ENCODE data around the gene NUAK1. TPM values are rescaled to one million over a fixed set of nuclear protein-coding genes. Genes with fewer than 3 reads are reported as not detected.

NUAK1 gene
- total RNA-seq, 1 experiment from 2014 or later: 10.1 TPM

- no peak overlapping the region for H2AFZ ChIP-seq (ENCODE audit: low read length)
- Mint-ChIP-seq H3K27me3 (ENCODE audit: low read depth) (no peaks in the 10 kb centered on the region), H3K36me3 (ENCODE audit: insufficient read depth in 1 of 3, low read depth in 3 of 3) (peaks cover 3 to 5% (median 4%) of the 10 kb centered on the region in 3 experiments), H3K4me3 (no peak overlapping the region), H3K9me3 (no peaks in the 10 kb centered on the region), H3K4me1 (peaks cover 38 to 44% of the 10 kb centered on the region in 2 experiments), H3K27ac (no peak overlapping the region; a peak in 2 of 7 replicates)
- H4K8ac ChIP-seq (replicated peaks; ENCODE audit: insufficient read length, low read depth, low read length): no peak overlapping the region
- H3K4me1 ChIP-seq (ENCODE audit: insufficient read depth, low read length): peaks cover 13% of the 10 kb centered on the region
- no peak overlapping the region for H2BK5ac ChIP-seq (ENCODE audit: insufficient read length, low read length)
- no peaks in the 10 kb centered on the region for H3K23me2 ChIP-seq (ENCODE audit: insufficient read length, low read depth, low read length, poor library complexity, severe bottlenecking)
- H4K20me1 ChIP-seq (ENCODE audit: control insufficient read depth, insufficient read depth, insufficient read length): no peaks in the 10 kb centered on the region
- no peak overlapping the region for H2AK5ac ChIP-seq (ENCODE audit: insufficient read length, low read length)
- H3K79me2 ChIP-seq (ENCODE audit: insufficient read depth, low read length): no peaks in the 10 kb centered on the region
- H2BK20ac ChIP-seq (ENCODE audit: low read depth, low read length, poor library complexity, severe bottlenecking): no peak overlapping the region
- H3T11ph ChIP-seq (ENCODE audit: low read length): no peak overlapping the region
- H3K27me3 ChIP-seq (ENCODE audit: insufficient read depth, low read length): no peaks in the 10 kb centered on the region
- H4K91ac ChIP-seq (ENCODE audit: insufficient read length, low read depth, low read length): no peak overlapping the region
- H2BK12ac ChIP-seq (ENCODE audit: insufficient read length, low read depth, low read length): no peak overlapping the region
- no peak overlapping the region for H3K27ac ChIP-seq (ENCODE audit: insufficient read length, low read depth, low read length)
- H2BK15ac ChIP-seq (ENCODE audit: low read depth, low read length): no peak overlapping the region
- no peak overlapping the region for H3K14ac ChIP-seq (ENCODE audit: insufficient read depth, low read length)
- WGBS (ENCODE audit: extremely low coverage, insufficient read length, low lambda C conversion rate): no CpG with 5 or more reads among the region's 12 CpGs
- H3K9me3 ChIP-seq (ENCODE audit: control insufficient read depth, low read depth, low read length): no peaks in the 10 kb centered on the region
- H3K4ac ChIP-seq (ENCODE audit: low read depth, low read length): no peak overlapping the region
- no peak for DNase-seq
- TF ChIP-seq, protein P1, sequence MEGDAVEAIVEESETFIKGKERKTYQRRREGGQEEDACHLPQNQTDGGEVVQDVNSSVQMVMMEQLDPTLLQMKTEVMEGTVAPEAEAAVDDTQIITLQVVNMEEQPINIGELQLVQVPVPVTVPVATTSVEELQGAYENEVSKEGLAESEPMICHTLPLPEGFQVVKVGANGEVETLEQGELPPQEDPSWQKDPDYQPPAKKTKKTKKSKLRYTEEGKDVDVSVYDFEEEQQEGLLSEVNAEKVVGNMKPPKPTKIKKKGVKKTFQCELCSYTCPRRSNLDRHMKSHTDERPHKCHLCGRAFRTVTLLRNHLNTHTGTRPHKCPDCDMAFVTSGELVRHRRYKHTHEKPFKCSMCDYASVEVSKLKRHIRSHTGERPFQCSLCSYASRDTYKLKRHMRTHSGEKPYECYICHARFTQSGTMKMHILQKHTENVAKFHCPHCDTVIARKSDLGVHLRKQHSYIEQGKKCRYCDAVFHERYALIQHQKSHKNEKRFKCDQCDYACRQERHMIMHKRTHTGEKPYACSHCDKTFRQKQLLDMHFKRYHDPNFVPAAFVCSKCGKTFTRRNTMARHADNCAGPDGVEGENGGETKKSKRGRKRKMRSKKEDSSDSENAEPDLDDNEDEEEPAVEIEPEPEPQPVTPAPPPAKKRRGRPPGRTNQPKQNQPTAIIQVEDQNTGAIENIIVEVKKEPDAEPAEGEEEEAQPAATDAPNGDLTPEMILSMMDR (conservative IDR thresholded peaks at IDR 0.05): no peak
- no peak overlapping the region for H3K4me2 ChIP-seq (ENCODE audit: insufficient read depth, insufficient read length, low read length)
- no peak overlapping the region for H4K5ac ChIP-seq (ENCODE audit: insufficient read length, low read depth, low read length)
- no peak overlapping the region for H3K56ac ChIP-seq (ENCODE audit: insufficient read length, low read depth, low read length)
- H3K18ac ChIP-seq (ENCODE audit: insufficient read length, low read depth, low read length): no peak overlapping the region
- no peak overlapping the region for H3K23ac ChIP-seq (ENCODE audit: insufficient read length, low read depth, low read length)
- no peak overlapping the region for H2BK120ac ChIP-seq (ENCODE audit: low read depth, low read length, poor library complexity, severe bottlenecking)
- H3K79me1 ChIP-seq (ENCODE audit: insufficient read depth, low read depth, low read length, poor library complexity, severe bottlenecking): no peaks in the 10 kb centered on the region
- H3K9ac ChIP-seq (ENCODE audit: extremely low read depth, insufficient read length, low read length): no peak overlapping the region
Observed at GRCh38 chr12:106096376-106096775, 42.4 kb downstream of the NUAK1 start.

All from H9 (cell line).